A549 (cell line): Measurements from ENCODE around the gene ZG16B. TPM values are rescaled to one million over a fixed set of nuclear protein-coding genes. Genes with fewer than 3 reads are reported as not detected.

Experiments used
- ATAC-seq, 2 experiments: fragments of 200-7000 bp in 1 of 2; fragments of >200 bp in 1 of 2; cut with Nextera tagmentation in 1 of 2; cut with Tn5 transposase in 1 of 2; 3 replicates each; pipeline versions ENCODE4 v1.8.0 to v1.9.1; 2018 to 2020; ENCODE audit warnings: mild to moderate bottlenecking in 1 of 2, moderate library complexity in 1 of 2
- CTCF ChIA-PET: fragments of 300-600 bp; sonication (Branson Sonifier 250); formaldehyde crosslinking; extraction: SDS; loops from one replicate; lab custom pipeline; 2021; ENCODE audit warnings: antibody characterized with exemption, inconsistent platforms; lab: Yijun Ruan, JAX
- POLR2A ChIA-PET: fragments of 350-600 bp; formaldehyde crosslinking; extraction: SDS; loops from one replicate; lab custom pipeline; 2021; ENCODE audit warnings: antibody characterized with exemption, inconsistent platforms; lab: Yijun Ruan, JAX
- DNase-seq, 2 experiments: peaks; one replicate each; pipeline versions ENCODE4 v3.0.0 to v3.0.0-alpha.2; 2011 to 2016; ENCODE audit warnings: low read depth in 1 of 2, low spot score in 1 of 2
- FAIRE-seq: peaks from 2 replicates; lab custom pipeline; 2011; peaks lifted over from hg19 to GRCh38; lab: Jason Lieb, UNC
- H3K27ac ChIP-seq, 2 experiments: fragments of >200 bp; sonication (Bioruptor Twin); formaldehyde crosslinking; 3 replicates each; pipeline ENCODE4 v1.5.1; 2016 to 2017
- H3K4me1 ChIP-seq: fragments of >200 bp; sonication (Bioruptor Twin); formaldehyde crosslinking; 3 replicates; pipeline ENCODE4 v1.6.1; 2016
- H3K4me2 ChIP-seq: fragments of >200 bp; sonication (Bioruptor Twin); formaldehyde crosslinking; 3 replicates; pipeline ENCODE4 v1.6.1; 2016
- H3K4me3 ChIP-seq: fragments of >200 bp; sonication (Bioruptor Twin); formaldehyde crosslinking; 3 replicates; pipeline ENCODE4 v1.5.1; 2016
- H3K9me3 ChIP-seq: fragments of >200 bp; sonication (Bioruptor Twin); formaldehyde crosslinking; 3 replicates; pipeline ENCODE4 v1.6.1; 2016
- EP300 ChIP-seq, 2 experiments: fragments of >200 bp; sonication (Bioruptor Twin); formaldehyde crosslinking; IDR thresholded peaks; 2 replicates in 1 of 2; 3 replicates in 1 of 2; pipeline ENCODE4 v1.6.1; 2016 to 2017
- ESRRA ChIP-seq: fragments of 150-350 bp; IDR thresholded peaks from 2 replicates; pipeline ENCODE4 v1.6.1; 2014; ENCODE audit warnings: mild to moderate bottlenecking, low read length, borderline replicate concordance
- HEYL ChIP-seq: fragments of 250-450 bp; sonication (Bioruptor Pico); IDR thresholded peaks from 2 replicates; pipeline ENCODE4 v1.8.0; 2021; ENCODE audit warnings: mild to moderate bottlenecking, moderate library complexity
- HOXB13 ChIP-seq: fragments of 250-450 bp; sonication (Bioruptor Pico); IDR thresholded peaks from 2 replicates; pipeline ENCODE4 v1.5.0; 2020; ENCODE audit warnings: low read depth, mild to moderate bottlenecking, moderate library complexity
- HOXB5 ChIP-seq: fragments of 250-450 bp; sonication (Bioruptor Pico); IDR thresholded peaks from 2 replicates; pipeline ENCODE4 v1.5.0; 2020; ENCODE audit warnings: mild to moderate bottlenecking, moderate library complexity
- JUN ChIP-seq, 2 experiments: fragments of >200 bp; sonication (Bioruptor Twin); formaldehyde crosslinking; IDR thresholded peaks; 2 replicates in 1 of 2; 3 replicates in 1 of 2; pipeline ENCODE4 v1.6.1; 2016 to 2017
- KDM5A ChIP-seq: fragments of 200-600 bp; sonication (generic); IDR thresholded peaks from 2 replicates; pipeline ENCODE4 v1.6.1; 2016; ENCODE audit warnings: antibody characterized with exemption, mild to moderate bottlenecking
- MAFK ChIP-seq: fragments of 450-650 bp; IDR thresholded peaks from 2 replicates; pipeline ENCODE4 v1.6.1; 2014; ENCODE audit not compliant: partially characterized antibody
- MAZ ChIP-seq: fragments of 150-350 bp; IDR thresholded peaks from 2 replicates; pipeline ENCODE4 v1.6.1; 2014; ENCODE audit warnings: antibody characterized with exemption, low read depth, low read length, borderline replicate concordance
- MYC ChIP-seq: IDR thresholded peaks from 2 replicates; pipeline ENCODE4 v1.6.1; 2012; ENCODE audit warnings: mild to moderate bottlenecking, inconsistent platforms, low read length, improper control_type of control experiment, borderline replicate concordance
- NPAS2 ChIP-seq: fragments of 250-450 bp; sonication (Bioruptor Pico); IDR thresholded peaks from 2 replicates; pipeline ENCODE4 v1.8.0; 2022; ENCODE audit warnings: mild to moderate bottlenecking, moderate library complexity, borderline replicate concordance
- POLR2AphosphoS2 ChIP-seq: conservative IDR thresholded peaks from 2 replicates; pipeline ENCODE4 v1.6.1; 2012; ENCODE audit warnings: low read length, improper control_type of control experiment, inconsistent platforms
- RAD21 ChIP-seq, 2 experiments: fragments of >200 bp in 1 of 2; sonication (Bioruptor Twin) in 1 of 2; formaldehyde crosslinking in 1 of 2; IDR thresholded peaks in 1 of 2; conservative IDR thresholded peaks in 1 of 2; 2 replicates in 1 of 2; 3 replicates in 1 of 2; pipeline ENCODE4 v1.6.1; 2012 to 2018; ENCODE audit warnings: inconsistent platforms in 1 of 2
- RARB ChIP-seq: fragments of 250-450 bp; sonication (Bioruptor Pico); IDR thresholded peaks from 2 replicates; pipeline ENCODE4 v1.8.0; 2021; ENCODE audit warnings: mild to moderate bottlenecking, moderate library complexity
- RNF2 ChIP-seq: fragments of 200-600 bp; sonication (generic); IDR thresholded peaks from 2 replicates; pipeline ENCODE4 v1.6.1; 2016; ENCODE audit warnings: low read depth, mild to moderate bottlenecking, antibody characterized with exemption, moderate library complexity, borderline replicate concordance
- ZFP36 ChIP-seq: fragments of 450-650 bp; IDR thresholded peaks from 2 replicates; pipeline ENCODE4 v1.6.1; 2014; ENCODE audit warnings: borderline replicate concordance; ENCODE audit not compliant: partially characterized antibody
- ZNF302 ChIP-seq: fragments of 250-450 bp; sonication (Bioruptor Pico); IDR thresholded peaks from 2 replicates; pipeline ENCODE4 v1.9.0; 2021; ENCODE audit warnings: inconsistent platforms, mild to moderate bottlenecking, moderate library complexity
- WGBS: methylation state at CpG from one replicate; pipeline ENCODE4 v1.1.6; 2017; ENCODE audit errors: missing lambda C conversion rate; 5-methylcytosine and 5-hydroxymethylcytosine counted together
- polyA plus RNA-seq, 4 experiments: library from polyadenylated mRNA; depleted of rRNA in 3 of 4; stranded (reverse); fragments of >200 nt; fragmentation: RNase III in 1 of 4; extraction: RNeasy Plus Mini Kit Qiagen cat#74134 plus additional on column Dnase treatment in 1 of 4; gene quantifications; 2 replicates in 3 of 4; 3 replicates in 1 of 4; pipeline ENCODE4 v1.2.3, GENCODE V29; 2011 to 2017
- TF ChIP-seq, protein P1 (sequence below): IDR thresholded peaks from 2 replicates; pipeline ENCODE4 v1.6.1; 2012; ENCODE audit warnings: low read depth, borderline replicate concordance
- TF ChIP-seq, protein P2 (sequence below): fragments of 250-450 bp; sonication (Bioruptor Pico); IDR thresholded peaks from 2 replicates; pipeline ENCODE4 v1.5.0; 2021; ENCODE audit warnings: mild to moderate bottlenecking, moderate library complexity, borderline replicate concordance
- TF ChIP-seq, protein P3 (sequence below): fragments of >200 bp; sonication (Bioruptor Twin); formaldehyde crosslinking; IDR thresholded peaks from 3 replicates; pipeline ENCODE4 v1.5.1; 2016
- TF ChIP-seq, protein P4 (sequence below): fragments of 200-600 bp; sonication (generic); IDR thresholded peaks from 2 replicates; pipeline ENCODE4 v1.6.1; 2016; ENCODE audit warnings: antibody characterized with exemption, mild to moderate bottlenecking, moderate library complexity
- TF ChIP-seq, protein P5 (sequence below): fragments of 150-350 bp; IDR thresholded peaks from 2 replicates; pipeline ENCODE4 v1.6.1; 2014; ENCODE audit warnings: low read depth, mild to moderate bottlenecking, low read length

Gene ZG16B
- polyA plus RNA-seq, 2 of the 4 experiments (the other 2 are of a cell fraction): 0.40 to 0.85 TPM

DNA sequence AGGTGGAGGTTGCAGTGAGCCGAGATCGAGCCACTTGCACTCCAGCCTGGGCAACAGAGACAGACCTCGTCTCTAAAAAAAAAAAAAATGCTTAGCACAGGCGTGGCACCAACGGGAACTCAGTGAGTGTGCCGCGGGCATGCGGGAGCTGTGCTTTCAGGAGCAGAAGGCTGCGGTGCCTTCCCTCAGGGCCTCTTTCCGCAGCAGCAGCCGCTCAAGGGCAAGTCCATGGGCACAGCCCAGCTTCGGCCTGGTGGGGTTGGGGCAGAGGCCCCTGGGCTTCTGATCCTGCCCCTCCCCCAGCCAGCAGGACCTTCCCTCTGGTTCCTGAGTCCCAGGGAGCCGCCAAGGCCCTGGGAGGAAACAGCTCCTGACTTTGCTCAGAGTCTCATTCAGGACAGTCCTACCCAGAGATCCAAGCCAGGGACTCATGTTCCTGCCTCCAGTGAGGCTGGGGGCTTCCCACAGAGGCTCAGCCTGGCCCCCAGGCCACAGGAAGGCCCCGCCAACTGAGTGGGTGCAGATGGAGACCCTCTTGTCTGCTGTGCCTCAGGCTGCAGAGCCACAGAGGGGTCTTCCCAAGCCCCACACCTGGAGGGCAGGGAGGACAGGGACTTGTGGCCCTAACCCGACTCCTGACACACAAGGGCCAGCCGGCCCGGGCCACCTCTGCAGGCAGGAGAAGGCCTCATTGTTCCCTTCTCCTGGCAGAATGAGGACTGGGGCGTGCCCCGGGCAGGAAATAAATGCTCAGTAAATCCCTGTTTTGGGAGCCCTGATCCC lies 3.3 kb upstream of the ZG16B start:
- DNase-seq (no peak), ATAC-seq (no peak), FAIRE-seq (no peak)
- H3K4me2 ChIP-seq: no peak overlapping the region
- H3K27ac ChIP-seq: peak overlapping the region in 1 of 2 experiments; percentile 25; a peak in 1 of 6 replicates
- H3K4me1 ChIP-seq: peaks cover 7% of the 10 kb centered on the region; the same call in 1 of the 3 replicates
- no peak overlapping the region for H3K4me3 ChIP-seq
- TF ChIP-seq MAZ (no peak), HOXB5 (CRISPR knock-in tag) (no peak), ZFP36 (no peak), HOXB13 (CRISPR knock-in tag) (no peak), HEYL (CRISPR knock-in tag) (no peak), EP300 (IDR thresholded peaks at IDR 0.05) (no peak), KDM5A (no peak), NPAS2 (CRISPR knock-in tag) (no peak), RARB (no peak), MYC (no peak), ZNF302 (no peak), JUN (IDR thresholded peaks at IDR 0.05) (no peak), MAFK (no peak)
- TF ChIP-seq, protein P1, sequence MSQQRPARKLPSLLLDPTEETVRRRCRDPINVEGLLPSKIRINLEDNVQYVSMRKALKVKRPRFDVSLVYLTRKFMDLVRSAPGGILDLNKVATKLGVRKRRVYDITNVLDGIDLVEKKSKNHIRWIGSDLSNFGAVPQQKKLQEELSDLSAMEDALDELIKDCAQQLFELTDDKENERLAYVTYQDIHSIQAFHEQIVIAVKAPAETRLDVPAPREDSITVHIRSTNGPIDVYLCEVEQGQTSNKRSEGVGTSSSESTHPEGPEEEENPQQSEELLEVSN: no peak
- TF ChIP-seq, protein P2, sequence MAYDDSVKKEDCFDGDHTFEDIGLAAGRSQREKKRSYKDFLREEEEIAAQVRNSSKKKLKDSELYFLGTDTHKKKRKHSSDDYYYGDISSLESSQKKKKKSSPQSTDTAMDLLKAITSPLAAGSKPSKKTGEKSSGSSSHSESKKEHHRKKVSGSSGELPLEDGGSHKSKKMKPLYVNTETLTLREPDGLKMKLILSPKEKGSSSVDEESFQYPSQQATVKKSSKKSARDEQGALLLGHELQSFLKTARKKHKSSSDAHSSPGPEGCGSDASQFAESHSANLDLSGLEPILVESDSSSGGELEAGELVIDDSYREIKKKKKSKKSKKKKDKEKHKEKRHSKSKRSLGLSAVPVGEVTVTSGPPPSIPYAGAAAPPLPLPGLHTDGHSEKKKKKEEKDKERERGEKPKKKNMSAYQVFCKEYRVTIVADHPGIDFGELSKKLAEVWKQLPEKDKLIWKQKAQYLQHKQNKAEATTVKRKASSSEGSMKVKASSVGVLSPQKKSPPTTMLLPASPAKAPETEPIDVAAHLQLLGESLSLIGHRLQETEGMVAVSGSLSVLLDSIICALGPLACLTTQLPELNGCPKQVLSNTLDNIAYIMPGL (CRISPR knock-in tag): no peak
- TF ChIP-seq, protein P3, sequence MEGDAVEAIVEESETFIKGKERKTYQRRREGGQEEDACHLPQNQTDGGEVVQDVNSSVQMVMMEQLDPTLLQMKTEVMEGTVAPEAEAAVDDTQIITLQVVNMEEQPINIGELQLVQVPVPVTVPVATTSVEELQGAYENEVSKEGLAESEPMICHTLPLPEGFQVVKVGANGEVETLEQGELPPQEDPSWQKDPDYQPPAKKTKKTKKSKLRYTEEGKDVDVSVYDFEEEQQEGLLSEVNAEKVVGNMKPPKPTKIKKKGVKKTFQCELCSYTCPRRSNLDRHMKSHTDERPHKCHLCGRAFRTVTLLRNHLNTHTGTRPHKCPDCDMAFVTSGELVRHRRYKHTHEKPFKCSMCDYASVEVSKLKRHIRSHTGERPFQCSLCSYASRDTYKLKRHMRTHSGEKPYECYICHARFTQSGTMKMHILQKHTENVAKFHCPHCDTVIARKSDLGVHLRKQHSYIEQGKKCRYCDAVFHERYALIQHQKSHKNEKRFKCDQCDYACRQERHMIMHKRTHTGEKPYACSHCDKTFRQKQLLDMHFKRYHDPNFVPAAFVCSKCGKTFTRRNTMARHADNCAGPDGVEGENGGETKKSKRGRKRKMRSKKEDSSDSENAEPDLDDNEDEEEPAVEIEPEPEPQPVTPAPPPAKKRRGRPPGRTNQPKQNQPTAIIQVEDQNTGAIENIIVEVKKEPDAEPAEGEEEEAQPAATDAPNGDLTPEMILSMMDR: no peak
- TF ChIP-seq, protein P4, sequence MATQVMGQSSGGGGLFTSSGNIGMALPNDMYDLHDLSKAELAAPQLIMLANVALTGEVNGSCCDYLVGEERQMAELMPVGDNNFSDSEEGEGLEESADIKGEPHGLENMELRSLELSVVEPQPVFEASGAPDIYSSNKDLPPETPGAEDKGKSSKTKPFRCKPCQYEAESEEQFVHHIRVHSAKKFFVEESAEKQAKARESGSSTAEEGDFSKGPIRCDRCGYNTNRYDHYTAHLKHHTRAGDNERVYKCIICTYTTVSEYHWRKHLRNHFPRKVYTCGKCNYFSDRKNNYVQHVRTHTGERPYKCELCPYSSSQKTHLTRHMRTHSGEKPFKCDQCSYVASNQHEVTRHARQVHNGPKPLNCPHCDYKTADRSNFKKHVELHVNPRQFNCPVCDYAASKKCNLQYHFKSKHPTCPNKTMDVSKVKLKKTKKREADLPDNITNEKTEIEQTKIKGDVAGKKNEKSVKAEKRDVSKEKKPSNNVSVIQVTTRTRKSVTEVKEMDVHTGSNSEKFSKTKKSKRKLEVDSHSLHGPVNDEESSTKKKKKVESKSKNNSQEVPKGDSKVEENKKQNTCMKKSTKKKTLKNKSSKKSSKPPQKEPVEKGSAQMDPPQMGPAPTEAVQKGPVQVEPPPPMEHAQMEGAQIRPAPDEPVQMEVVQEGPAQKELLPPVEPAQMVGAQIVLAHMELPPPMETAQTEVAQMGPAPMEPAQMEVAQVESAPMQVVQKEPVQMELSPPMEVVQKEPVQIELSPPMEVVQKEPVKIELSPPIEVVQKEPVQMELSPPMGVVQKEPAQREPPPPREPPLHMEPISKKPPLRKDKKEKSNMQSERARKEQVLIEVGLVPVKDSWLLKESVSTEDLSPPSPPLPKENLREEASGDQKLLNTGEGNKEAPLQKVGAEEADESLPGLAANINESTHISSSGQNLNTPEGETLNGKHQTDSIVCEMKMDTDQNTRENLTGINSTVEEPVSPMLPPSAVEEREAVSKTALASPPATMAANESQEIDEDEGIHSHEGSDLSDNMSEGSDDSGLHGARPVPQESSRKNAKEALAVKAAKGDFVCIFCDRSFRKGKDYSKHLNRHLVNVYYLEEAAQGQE: no peak
- ChIA-PET POLR2A (no interaction called here), CTCF (interaction anchor here (0.9 to 5.0 kb wide), 4 partner anchors 12 to 50 kb away, joined by 3 to 31 read pairs (median 6); partner anchors contain the start of gene ELOB)
- H3K9me3 ChIP-seq: no peaks in the 10 kb centered on the region
- WGBS: 67% methylated on average over 14 of the region's 19 CpGs

DNA sequence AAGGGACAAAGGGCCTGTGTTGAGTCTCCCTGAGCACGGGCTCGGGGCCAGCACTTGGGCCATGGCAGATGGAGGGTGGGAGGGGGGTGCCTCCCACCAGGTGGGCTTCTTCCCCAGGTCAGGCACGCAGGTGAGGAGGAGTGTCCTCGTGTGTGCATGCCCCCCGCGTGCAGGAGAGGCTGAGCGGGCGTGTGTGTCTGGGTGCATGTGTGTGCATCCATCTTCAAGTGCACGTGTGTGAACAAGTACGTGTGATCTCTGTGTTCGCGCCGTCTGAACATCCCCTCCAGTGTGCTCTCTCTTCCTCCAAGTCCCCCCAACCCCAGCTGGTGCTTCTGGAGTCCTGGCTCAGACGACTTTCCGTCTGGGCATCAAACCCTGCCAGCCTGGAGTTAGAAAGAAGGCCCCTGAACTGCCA lies 2.7 kb upstream of the ZG16B start:
- no peaks in the 10 kb centered on the region for H3K9me3 ChIP-seq
- no peak overlapping the region for H3K4me3 ChIP-seq
- WGBS: 77% methylated on average over 14 of the region's 15 CpGs
- H3K27ac ChIP-seq: no peak overlapping the region; a peak in 1 of 6 replicates
- no peak for DNase-seq
- ATAC-seq: no peak
- ChIA-PET POLR2A (no interaction called here), CTCF (interaction anchor here (1.9 to 5.0 kb wide), 2 partner anchors 12 to 41 kb away, joined by 8 to 31 read pairs; no protein-coding TSS in a partner anchor)
- peaks cover 7% of the 10 kb centered on the region; the same call in 1 of the 3 replicates for H3K4me1 ChIP-seq
- H3K4me2 ChIP-seq: no peak overlapping the region
- no peak for FAIRE-seq
- TF ChIP-seq RAD21 (conservative IDR thresholded peaks at IDR 0.05 in 1 of 2, IDR thresholded peaks at IDR 0.05 in 1 of 2) (no peak), ZFP36 (no peak), POLR2AphosphoS2 (no peak), RNF2 (no peak), ESRRA (no peak)
- TF ChIP-seq, protein P5, sequence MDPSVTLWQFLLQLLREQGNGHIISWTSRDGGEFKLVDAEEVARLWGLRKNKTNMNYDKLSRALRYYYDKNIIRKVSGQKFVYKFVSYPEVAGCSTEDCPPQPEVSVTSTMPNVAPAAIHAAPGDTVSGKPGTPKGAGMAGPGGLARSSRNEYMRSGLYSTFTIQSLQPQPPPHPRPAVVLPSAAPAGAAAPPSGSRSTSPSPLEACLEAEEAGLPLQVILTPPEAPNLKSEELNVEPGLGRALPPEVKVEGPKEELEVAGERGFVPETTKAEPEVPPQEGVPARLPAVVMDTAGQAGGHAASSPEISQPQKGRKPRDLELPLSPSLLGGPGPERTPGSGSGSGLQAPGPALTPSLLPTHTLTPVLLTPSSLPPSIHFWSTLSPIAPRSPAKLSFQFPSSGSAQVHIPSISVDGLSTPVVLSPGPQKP: no peak
